ENCODE data around the gene ARL6IP5. TPM values are rescaled to one million over a fixed set of nuclear protein-coding genes. Genes with fewer than 3 reads are reported as not detected.
A peak's percentile ranks its signal among the peaks of the same experiment; 100 is the strongest.

ARL6IP5 gene
- 72.7 TPM for total RNA-seq

GRCh38 chr3:69084326-69085167, at the start of gene ARL6IP5:
TSS of gene ARL6IP5 (plus strand) at chr3:69084937. CDS start at chr3:69085048, 111 bp downstream.
- peak; percentile 94 for DNase-seq

DNA sequence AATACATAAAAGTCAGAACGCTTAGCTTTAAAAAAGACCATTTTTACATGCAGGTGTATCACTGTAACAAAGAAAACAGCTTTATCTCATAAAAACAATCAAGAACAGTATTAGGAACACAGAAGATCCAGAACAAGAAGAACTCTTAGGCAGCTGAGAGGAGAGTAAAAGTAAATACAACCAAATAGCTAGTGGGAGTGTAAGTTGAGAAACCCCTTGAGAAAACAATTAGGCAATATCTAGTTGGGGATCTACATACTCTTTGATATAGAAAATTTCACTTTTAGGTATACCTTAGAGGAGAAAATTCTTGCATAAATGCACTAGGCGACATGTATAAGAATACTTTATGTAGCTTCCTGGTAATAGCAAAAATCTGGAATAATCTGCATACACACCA, 40.1 kb upstream of the ARL6IP5 start:
- DNase-seq, result no peak

- DNase-seq, result no peak
These were observed 35.7 kb upstream of the ARL6IP5 start for GRCh38 chr3:69048990-69049389.

- DNase-seq, result no peak
These were observed 32.8 kb upstream of the ARL6IP5 start, which contains the start of gene TMF1 for GRCh38 chr3:69051756-69052471. TSS of gene TMF1 (minus strand) at chr3:69052333. CDS start at chr3:69052086, 247 bp downstream.

- no peak for DNase-seq
These were observed 32.3 kb upstream of the ARL6IP5 start for GRCh38 chr3:69052472-69052898.

DNA sequence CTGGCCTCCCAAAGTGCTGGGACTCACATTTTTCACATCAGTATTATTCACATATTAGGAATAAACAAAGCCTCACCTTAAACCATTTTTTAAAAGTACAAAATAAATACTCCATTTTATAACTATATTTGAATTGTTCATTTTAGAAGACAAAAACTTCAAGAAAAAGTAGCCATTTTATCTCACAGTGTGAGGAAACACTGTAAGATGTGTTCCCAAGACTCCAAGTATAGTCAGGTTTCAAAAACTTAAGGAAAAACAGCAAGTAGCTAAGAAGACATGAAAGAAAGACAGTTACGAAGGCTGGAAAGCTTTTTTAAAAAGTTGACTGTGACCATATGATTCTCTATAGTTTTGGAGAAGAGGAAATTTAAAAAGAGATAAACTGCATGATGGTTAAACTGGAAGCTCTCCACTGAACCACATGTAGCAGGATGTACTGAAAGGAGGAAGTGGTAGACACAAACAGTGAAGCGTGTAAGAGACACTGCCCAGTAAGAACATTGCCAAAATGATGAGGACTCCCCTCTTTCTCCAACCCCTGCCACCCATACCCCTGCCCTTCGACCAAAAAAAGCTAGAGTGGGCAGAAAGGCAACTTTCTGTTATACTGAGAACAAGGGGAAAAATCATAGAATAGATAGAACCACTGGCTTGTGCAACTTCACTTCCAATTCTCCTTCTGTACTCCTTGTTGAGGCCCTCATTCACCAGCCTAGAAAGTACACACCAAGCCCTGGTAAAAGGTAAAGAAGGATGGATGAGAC, 26.4 kb upstream of the ARL6IP5 start:
- DNase-seq, result no peak

- no peak for DNase-seq
These were observed 25.9 kb upstream of the ARL6IP5 start for GRCh38 chr3:69058947-69059224.

GRCh38 chr3:69059688-69060087, 25.0 kb upstream of the ARL6IP5 start:
- DNase-seq, result no peak

DNA sequence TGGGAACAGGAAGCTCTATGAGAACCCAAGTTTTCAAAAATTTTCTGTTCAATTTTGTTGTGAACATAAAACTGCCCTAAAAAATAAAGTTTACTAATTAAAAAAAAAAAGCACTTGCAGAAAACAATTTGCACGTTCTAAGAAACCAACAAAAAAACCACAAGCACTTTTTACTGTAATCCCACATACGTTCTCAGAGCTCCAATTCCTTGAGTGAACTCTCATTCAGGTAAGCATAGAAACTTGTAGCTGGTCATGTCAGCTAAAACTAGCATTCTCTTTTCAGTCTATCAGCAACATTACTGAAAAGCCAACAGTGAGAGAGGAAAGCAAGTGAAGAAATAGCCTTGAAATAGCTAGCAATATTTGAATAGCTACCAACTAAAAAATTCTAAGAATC, 21.1 kb upstream of the ARL6IP5 start:
- no peak for DNase-seq

DNA sequence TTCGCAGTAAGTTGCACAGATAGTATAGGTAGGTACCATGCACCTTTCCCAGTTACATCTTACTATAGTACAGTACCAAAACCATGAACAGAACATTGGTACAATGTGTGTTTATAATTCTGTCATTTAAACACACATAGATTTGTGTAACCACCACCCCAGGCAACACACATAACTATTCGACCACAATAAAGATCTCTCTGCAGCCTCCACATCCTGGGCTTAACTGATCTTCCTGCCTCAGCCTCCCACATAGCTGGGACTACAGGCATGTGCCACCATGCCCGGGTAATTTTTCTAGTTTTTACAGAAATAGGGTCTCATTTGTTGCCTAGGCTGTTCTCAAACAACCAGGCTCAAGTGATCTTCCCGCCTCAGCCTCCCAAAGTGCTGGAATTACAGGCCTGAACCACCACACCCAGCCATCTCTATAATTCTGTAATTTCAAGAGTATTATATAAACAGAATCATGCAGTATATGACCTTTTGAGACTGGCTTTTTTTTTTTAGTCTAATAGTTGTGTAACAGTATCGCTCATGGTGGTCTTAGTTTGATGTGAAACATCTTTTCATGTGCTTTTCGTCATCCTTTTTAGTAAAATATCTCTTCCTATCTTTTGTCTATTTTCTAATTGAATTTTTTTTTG, 19.3 kb upstream of the ARL6IP5 start:
- no peak for DNase-seq

DNA sequence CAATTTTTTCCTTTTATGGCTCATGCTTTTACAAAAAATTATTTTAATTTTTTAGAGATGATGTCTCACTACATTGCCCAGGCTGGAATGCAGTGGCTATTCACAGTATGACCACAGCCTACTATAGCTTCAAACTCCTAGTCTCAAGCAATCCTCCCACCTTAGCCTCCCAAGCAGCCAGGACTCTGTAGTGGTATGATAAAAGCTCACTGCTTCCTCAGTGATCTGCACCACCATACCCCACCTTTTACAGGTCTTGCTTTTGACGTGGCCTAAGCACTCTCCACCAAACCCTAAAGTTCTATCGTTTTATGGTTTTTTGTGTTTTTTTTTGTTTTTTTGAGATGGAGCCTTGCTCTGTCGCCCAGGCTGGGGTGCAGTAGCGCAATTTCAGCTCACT, 18.6 kb upstream of the ARL6IP5 start:
- DNase-seq, result no peak

DNA sequence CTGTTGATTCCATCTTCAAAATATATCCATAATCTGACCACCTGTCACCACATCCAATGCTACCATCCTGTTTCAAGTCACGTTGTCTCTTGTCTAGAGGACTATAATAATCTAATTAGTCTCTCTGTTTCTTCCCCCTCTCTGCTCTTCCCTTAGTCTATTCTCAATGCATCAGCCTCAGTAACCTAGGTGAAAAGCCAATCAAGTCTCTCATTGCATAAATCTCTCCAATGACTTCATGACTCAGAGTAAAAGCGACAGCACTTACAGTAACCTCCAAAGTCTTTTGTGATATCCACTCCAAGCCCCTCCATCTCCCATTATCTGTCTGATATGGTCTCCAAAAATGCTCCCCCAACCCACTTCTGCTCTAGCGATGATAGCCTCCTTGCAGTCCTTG, 11.8 kb upstream of the ARL6IP5 start:
- DNase-seq, result no peak

- DNase-seq, result no peak
These were observed 5.2 kb upstream of the ARL6IP5 start for GRCh38 chr3:69079269-69080159.

DNA sequence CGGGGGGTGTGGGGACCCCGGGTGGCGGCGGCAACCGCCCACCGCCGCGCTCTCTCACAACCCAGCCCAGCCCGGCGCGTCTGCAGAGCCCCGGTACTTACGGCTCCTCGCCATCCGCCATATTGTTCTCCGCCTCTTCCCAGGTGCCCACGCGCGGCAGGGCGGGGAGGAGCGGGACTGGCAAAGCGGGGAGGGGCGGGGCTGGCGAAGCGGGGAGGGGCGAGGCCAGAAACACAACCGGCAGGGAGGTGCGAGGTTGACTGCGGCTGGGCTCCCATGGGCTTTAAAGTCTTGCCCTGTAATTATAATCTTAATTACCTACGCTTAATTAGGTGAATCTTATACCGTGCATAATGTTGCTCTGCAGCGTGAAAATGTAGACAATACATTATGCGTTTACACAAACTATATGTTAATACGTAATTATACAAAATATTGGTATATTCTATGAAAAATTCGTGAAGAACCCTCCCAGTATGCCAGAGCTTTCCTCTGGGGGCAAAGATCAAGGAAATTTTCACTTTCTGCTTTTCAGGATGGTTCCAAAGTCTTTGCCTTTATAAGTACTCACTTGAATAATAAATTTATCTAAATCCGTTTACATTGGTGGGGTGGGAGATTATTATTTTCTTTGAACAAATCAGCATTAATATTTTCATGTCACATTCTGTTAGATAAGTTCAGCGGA, 4.4 kb upstream of the ARL6IP5 start, which contains the start of gene UBA3:
Gene UBA3 (minus strand): TSS at position 133 of the 688 bp plus-strand sequence. CDS start 12 bp downstream, at position 121.
- DNase-seq, result peak; percentile 74

DNA sequence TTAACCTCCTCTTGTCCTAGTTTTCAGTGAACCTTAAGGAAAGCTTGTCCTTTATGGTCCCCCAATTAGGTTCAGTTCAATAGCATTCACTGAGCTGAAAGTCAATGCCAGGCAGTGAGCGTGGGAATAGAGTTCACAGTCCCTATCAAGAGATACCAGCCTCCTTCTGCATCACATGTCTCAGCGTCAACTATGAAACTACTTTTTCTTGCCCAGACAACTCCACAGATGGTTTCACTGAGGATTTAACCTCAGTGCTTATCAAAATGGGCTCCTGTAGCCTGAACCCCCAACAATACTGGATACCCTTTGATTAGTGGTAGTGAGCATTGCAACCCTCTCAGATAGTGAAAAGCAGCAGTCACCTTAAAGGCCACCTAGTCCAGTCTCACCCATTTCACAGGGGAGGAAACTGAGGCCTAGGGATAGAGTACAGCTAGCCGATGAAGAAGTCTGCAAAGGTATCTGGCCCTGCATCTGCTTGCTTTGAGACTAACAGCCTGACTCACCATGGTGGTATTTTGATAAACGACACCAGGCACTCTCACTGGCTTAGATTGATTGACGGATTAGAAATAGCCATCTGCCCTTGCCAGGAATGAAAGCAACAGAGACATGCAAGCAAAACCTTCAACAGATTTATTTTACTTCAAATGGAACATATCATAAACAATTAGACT, 3.0 kb upstream of the ARL6IP5 start:
- DNase-seq, result no peak

- no peak for DNase-seq
These were observed 2.4 kb upstream of the ARL6IP5 start for GRCh38 chr3:69082361-69082760.

DNA sequence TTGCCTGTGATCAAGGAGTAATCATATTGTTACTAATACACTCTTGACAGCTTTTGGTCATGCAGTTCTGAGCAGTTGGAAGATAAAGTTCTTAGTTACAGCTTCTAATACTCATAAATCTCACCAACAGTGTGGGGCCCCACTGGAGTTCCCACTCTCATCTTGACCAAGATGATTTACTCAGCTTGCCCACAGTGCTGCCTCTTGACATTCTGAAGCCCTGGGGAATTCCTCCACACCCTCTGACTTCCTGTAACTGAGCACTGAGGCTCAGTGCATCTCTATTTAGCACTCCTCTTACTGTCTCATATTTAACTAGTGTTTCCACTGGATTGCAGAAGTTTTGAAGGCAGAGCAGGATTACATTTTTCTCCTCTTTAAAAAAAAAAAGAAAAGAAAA, 1.9 kb upstream of the ARL6IP5 start:
- peak; percentile 15 for DNase-seq

DNA sequence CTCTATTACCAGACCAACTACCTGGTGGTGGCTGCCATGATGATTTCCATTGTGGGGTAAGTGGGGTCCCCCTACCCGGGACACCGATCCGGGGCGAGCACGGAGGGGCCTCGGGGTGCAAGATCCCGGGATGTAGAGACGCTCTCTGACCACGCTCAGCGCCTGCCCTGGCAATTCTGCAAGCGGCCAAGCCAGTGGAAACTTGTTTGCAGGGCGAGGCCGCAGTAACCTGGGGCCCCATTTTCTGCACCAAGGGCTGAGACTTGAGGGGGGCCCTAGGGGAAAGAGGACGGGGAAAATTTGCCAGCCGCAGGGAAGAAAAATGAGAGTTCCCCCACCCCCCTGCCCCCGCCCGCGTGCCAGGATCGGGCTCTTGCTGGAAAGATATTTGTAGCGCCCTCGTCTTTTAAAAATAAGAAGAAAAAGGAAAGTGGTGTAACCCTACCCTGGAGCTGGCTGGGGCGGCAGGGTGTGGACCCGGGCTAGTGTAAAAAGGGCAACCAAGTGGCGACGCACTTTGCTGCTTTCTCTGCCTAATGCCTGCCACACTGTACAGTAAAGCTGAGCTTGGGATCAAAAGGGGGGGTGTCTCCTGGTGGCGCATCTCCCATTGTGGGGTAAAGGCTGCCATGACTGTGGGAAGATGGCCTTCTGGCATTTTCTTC, 563 bp downstream of the ARL6IP5 start:
- no peak for DNase-seq
